ENCODE measurements around the gene STXBP1.
A peak's percentile ranks its signal among the peaks of the same experiment; 100 is the strongest.

STXBP1 gene

GRCh38 chr9:127729522-127730256 is 117.6 kb downstream of the STXBP1 start:
- Mint-ChIP-seq H3K36me3 (ENCODE audit: insufficient read depth) (peaks cover 19% of the 10 kb centered on the region), H3K4me3 (no peak overlapping the region), H3K9me3 (no peaks in the 10 kb centered on the region), H3K4me1 (ENCODE audit: low read depth in 2 of 2) (peaks cover 7 to 12% of the 10 kb centered on the region in 2 donors), H3K27me3 (no peaks in the 10 kb centered on the region), H3K27ac (peak overlapping the region in 1 of 2 donors; percentile 72)
- ATAC-seq (replicated peaks) (no peak), DNase-seq (no peak)

- Mint-ChIP-seq H3K4me1 (ENCODE audit: low read depth in 2 of 2) (peaks cover 7 to 12% of the 10 kb centered on the region in 2 donors), H3K27ac (peak overlapping the region in 1 of 2 donors; percentile 72), H3K27me3 (no peaks in the 10 kb centered on the region), H3K9me3 (no peaks in the 10 kb centered on the region), H3K4me3 (no peak overlapping the region), H3K36me3 (ENCODE audit: insufficient read depth) (peaks cover 21% of the 10 kb centered on the region)
- DNase-seq (no peak), ATAC-seq (replicated peaks) (no peak)
These were observed 118.2 kb downstream of the STXBP1 start for GRCh38 chr9:127730262-127730661.

GRCh38 chr9:127730799-127731410 is 118.8 kb downstream of the STXBP1 start:
- H3K27ac Mint-ChIP-seq: no peak overlapping the region

GRCh38 chr9:127731938-127732337 is 119.9 kb downstream of the STXBP1 start:
- peaks cover 25% of the 10 kb centered on the region for H3K36me3 Mint-ChIP-seq (ENCODE audit: insufficient read depth)
- H3K27me3 Mint-ChIP-seq: no peaks in the 10 kb centered on the region
- H3K9me3 Mint-ChIP-seq: no peaks in the 10 kb centered on the region
- no peak for DNase-seq
- peak overlapping the region in 1 of 2 donors; percentile 51 for H3K27ac Mint-ChIP-seq
- H3K4me1 Mint-ChIP-seq (ENCODE audit: low read depth in 2 of 2): peaks cover 10 to 15% of the 10 kb centered on the region in 2 donors
- H3K4me3 Mint-ChIP-seq: no peak overlapping the region
- no peak for ATAC-seq (replicated peaks)

More at GRCh38 chr9:127730799-127731410, 118.8 kb downstream of the STXBP1 start:
- DNase-seq (no peak), ATAC-seq (replicated peaks) (no peak)
- Mint-ChIP-seq H3K4me3 (no peak overlapping the region), H3K36me3 (ENCODE audit: insufficient read depth) (peaks cover 24% of the 10 kb centered on the region), H3K27me3 (no peaks in the 10 kb centered on the region), H3K4me1 (ENCODE audit: low read depth in 2 of 2) (peaks cover 10 to 15% of the 10 kb centered on the region in 2 donors), H3K9me3 (no peaks in the 10 kb centered on the region)

GRCh38 chr9:127732444-127732843 is 120.4 kb downstream of the STXBP1 start:
- Mint-ChIP-seq H3K4me3 (no peak overlapping the region), H3K4me1 (ENCODE audit: low read depth in 2 of 2) (peaks cover 10 to 15% of the 10 kb centered on the region in 2 donors), H3K9me3 (no peaks in the 10 kb centered on the region), H3K36me3 (ENCODE audit: insufficient read depth) (peaks cover 29% of the 10 kb centered on the region), H3K27me3 (no peaks in the 10 kb centered on the region), H3K27ac (no peak overlapping the region)
- no peak for ATAC-seq (replicated peaks)
- no peak for DNase-seq

GRCh38 chr9:127733614-127734013 is 121.5 kb downstream of the STXBP1 start:
- Mint-ChIP-seq H3K27ac (peak overlapping the region; percentile 88 to 98), H3K9me3 (no peaks in the 10 kb centered on the region), H3K27me3 (no peaks in the 10 kb centered on the region), H3K4me3 (peak overlapping the region in 1 of 2 donors; percentile 68), H3K36me3 (ENCODE audit: insufficient read depth) (peaks cover 40% of the 10 kb centered on the region), H3K4me1 (ENCODE audit: low read depth in 2 of 2) (peaks cover 10 to 15% of the 10 kb centered on the region in 2 donors)
- DNase-seq: no peak
- no peak for ATAC-seq (replicated peaks)

- H3K27me3 Mint-ChIP-seq: no peaks in the 10 kb centered on the region
- no peak for DNase-seq
- no peak for ATAC-seq (replicated peaks)
- H3K36me3 Mint-ChIP-seq (ENCODE audit: insufficient read depth): peaks cover 46% of the 10 kb centered on the region
- peak overlapping the region; percentile 68 to 76 for H3K4me3 Mint-ChIP-seq
- H3K4me1 Mint-ChIP-seq (ENCODE audit: low read depth in 2 of 2): peaks cover 10 to 15% of the 10 kb centered on the region in 2 donors
- peak overlapping the region; percentile 88 to 98 for H3K27ac Mint-ChIP-seq
- H3K9me3 Mint-ChIP-seq: no peaks in the 10 kb centered on the region
These were observed 122.2 kb downstream of the STXBP1 start for GRCh38 chr9:127734247-127734746.

GRCh38 chr9:127734747-127735529 is 122.9 kb downstream of the STXBP1 start, which contains the start of gene TOR2A:
Gene TOR2A (minus strand): TSS chr9:127735294. CDS start chr9:127735270, 24 bp downstream.
- H3K4me1 Mint-ChIP-seq (ENCODE audit: low read depth in 2 of 2): peaks cover 10 to 15% of the 10 kb centered on the region in 2 donors
- peak; percentile 86 for ATAC-seq (replicated peaks)

GRCh38 chr9:127735530-127736185 is 123.6 kb downstream of the STXBP1 start:
- peak overlapping the region; percentile 88 to 98 for H3K27ac Mint-ChIP-seq
- peaks cover 10 to 15% of the 10 kb centered on the region in 2 donors for H3K4me1 Mint-ChIP-seq (ENCODE audit: low read depth in 2 of 2)
- peak overlapping the region; percentile 68 to 76 for H3K4me3 Mint-ChIP-seq
- no peak for ATAC-seq (replicated peaks)
- H3K27me3 Mint-ChIP-seq: no peaks in the 10 kb centered on the region
- H3K9me3 Mint-ChIP-seq: no peaks in the 10 kb centered on the region
- H3K36me3 Mint-ChIP-seq (ENCODE audit: insufficient read depth): peaks cover 59% of the 10 kb centered on the region
- DNase-seq: no peak

More at GRCh38 chr9:127734747-127735529, 122.9 kb downstream of the STXBP1 start, which contains the start of gene TOR2A:
- Mint-ChIP-seq H3K27ac (peak within 1 kb of the TSS; percentile 88 to 98), H3K36me3 (ENCODE audit: insufficient read depth) (peaks cover 53% of the 10 kb centered on the region), H3K27me3 (no peaks in the 10 kb centered on the region), H3K9me3 (no peaks in the 10 kb centered on the region), H3K4me3 (peak within 1 kb of the TSS; percentile 68 to 76)
- peak; percentile 99 to 100 (median 99) for DNase-seq

- peak overlapping the region in 1 of 2 donors; percentile 88 for H3K27ac Mint-ChIP-seq
- DNase-seq (no peak), ATAC-seq (replicated peaks) (no peak)
- no peaks in the 10 kb centered on the region for H3K9me3 Mint-ChIP-seq
- H3K4me3 Mint-ChIP-seq: no peak overlapping the region
- peaks cover 8 to 11% of the 10 kb centered on the region in 2 donors for H3K4me1 Mint-ChIP-seq (ENCODE audit: low read depth in 2 of 2)
- peaks cover 77% of the 10 kb centered on the region for H3K36me3 Mint-ChIP-seq (ENCODE audit: insufficient read depth)
- H3K27me3 Mint-ChIP-seq: no peaks in the 10 kb centered on the region
These were observed 126.6 kb downstream of the STXBP1 start for GRCh38 chr9:127738666-127739065.

- DNase-seq (no peak), ATAC-seq (replicated peaks) (no peak)
- no peaks in the 10 kb centered on the region for H3K27me3 Mint-ChIP-seq
- peaks cover 88% of the 10 kb centered on the region for H3K36me3 Mint-ChIP-seq (ENCODE audit: insufficient read depth)
- H3K4me3 Mint-ChIP-seq: no peak overlapping the region
- peak overlapping the region; percentile 82 to 91 for H3K27ac Mint-ChIP-seq
- H3K4me1 Mint-ChIP-seq (ENCODE audit: low read depth in 2 of 2): peaks cover 3% of the 10 kb centered on the region in 2 donors
- no peaks in the 10 kb centered on the region for H3K9me3 Mint-ChIP-seq
These were observed 127.7 kb downstream of the STXBP1 start for GRCh38 chr9:127739614-127740330.

GRCh38 chr9:127741831-127742434 is 129.9 kb downstream of the STXBP1 start:
- no peaks in the 10 kb centered on the region for H3K27me3 Mint-ChIP-seq
- H3K36me3 Mint-ChIP-seq (ENCODE audit: insufficient read depth): peaks cover 96% of the 10 kb centered on the region
- peak overlapping the region in 1 of 2 donors; percentile 26 for H3K27ac Mint-ChIP-seq
- H3K4me3 Mint-ChIP-seq: no peak overlapping the region
- H3K9me3 Mint-ChIP-seq: no peaks in the 10 kb centered on the region
- ATAC-seq (replicated peaks) (no peak), DNase-seq (no peak)
- H3K4me1 Mint-ChIP-seq (ENCODE audit: low read depth in 2 of 2): peaks cover under 1 to 4% of the 10 kb centered on the region in 2 donors

All from effector memory CD8-positive, alpha-beta T cell (primary cell).